Measurements from ENCODE around the gene GRAMD1A.
"Not testable (repeated sequence)": the region's sequence is repeated elsewhere in the genome, so short reads cannot be mapped to it uniquely, and the experiment has no call there.

GRAMD1A gene

GRCh38 chr19:34991542-34992333 is 8.4 kb upstream of the GRAMD1A start:
- Histone ChIP-seq H3K9me3 (ENCODE audit: control insufficient read depth, insufficient read depth, low read length) (no peaks in the 10 kb centered on the region), H3K36me3 (ENCODE audit: control insufficient read depth, low read length) (no peaks in the 10 kb centered on the region), H3K27me3 (ENCODE audit: control insufficient read depth, low read length) (peaks cover 39% of the 10 kb centered on the region), H3K4me1 (ENCODE audit: control insufficient read depth, low read length) (peaks cover under 1% of the 10 kb centered on the region), H3K4me3 (ENCODE audit: low read length) (no peak overlapping the region), H3K79me2 (ENCODE audit: control insufficient read depth, low read length) (no peaks in the 10 kb centered on the region), H3K27ac (ENCODE audit: low read depth, low read length) (no peak overlapping the region), H3K4me2 (ENCODE audit: low read length) (no peak overlapping the region), H4K20me1 (ENCODE audit: control insufficient read depth, insufficient read depth, low read depth, low read length) (no peaks in the 10 kb centered on the region), H3F3A (ENCODE audit: control insufficient read depth, insufficient read depth) (0 out of 2 replicates have a peak, but pooled peaks cover under 1% of the 10 kb centered on the region), H3K9me2 (replicated peaks; ENCODE audit: control insufficient read depth, low read length) (no peaks in the 10 kb centered on the region)
- no peak for TF ChIP-seq CTCF (IDR thresholded peaks at IDR 0.05; ENCODE audit: low read depth, low read length, poor library complexity, severe bottlenecking)
- no peak for TF ChIP-seq EZH2phosphoT487 (IDR thresholded peaks at IDR 0.05; ENCODE audit: borderline replicate concordance, low read length)

- peaks cover 34% of the 10 kb centered on the region for H3K27me3 ChIP-seq (ENCODE audit: control insufficient read depth, low read length)
- not testable (repeated sequence) for H3K79me2 ChIP-seq (ENCODE audit: control insufficient read depth, low read length); H3K27ac ChIP-seq (ENCODE audit: low read depth, low read length); H3K9me2 ChIP-seq (replicated peaks; ENCODE audit: control insufficient read depth, low read length); H3K4me3 ChIP-seq (ENCODE audit: low read length); H3K4me2 ChIP-seq (ENCODE audit: low read length); H3K4me1 ChIP-seq (ENCODE audit: control insufficient read depth, low read length); H3K9me3 ChIP-seq (ENCODE audit: control insufficient read depth, insufficient read depth, low read length); H4K20me1 ChIP-seq (ENCODE audit: control insufficient read depth, insufficient read depth, low read depth, low read length); H3F3A ChIP-seq (ENCODE audit: control insufficient read depth, insufficient read depth); H3K36me3 ChIP-seq (ENCODE audit: control insufficient read depth, low read length)
These were observed 7.5 kb upstream of the GRAMD1A start for GRCh38 chr19:34992582-34992981.

GRCh38 chr19:34994286-34994642 is 5.9 kb upstream of the GRAMD1A start:
- Histone ChIP-seq H3K27me3 (ENCODE audit: control insufficient read depth, low read length) (peaks cover 23% of the 10 kb centered on the region), H3K9me3 (ENCODE audit: control insufficient read depth, insufficient read depth, low read length) (no peaks in the 10 kb centered on the region), H3K9me2 (replicated peaks; ENCODE audit: control insufficient read depth, low read length) (no peaks in the 10 kb centered on the region), H3K79me2 (ENCODE audit: control insufficient read depth, low read length) (no peaks in the 10 kb centered on the region), H3K4me2 (ENCODE audit: low read length) (no peak overlapping the region), H3F3A (ENCODE audit: control insufficient read depth, insufficient read depth) (peaks cover 10% of the 10 kb centered on the region; the same call in 1 of the 2 replicates), H3K27ac (ENCODE audit: low read depth, low read length) (no peak overlapping the region), H3K4me3 (ENCODE audit: low read length) (no peak overlapping the region), H3K4me1 (ENCODE audit: control insufficient read depth, low read length) (peaks cover 25% of the 10 kb centered on the region), H4K20me1 (ENCODE audit: control insufficient read depth, insufficient read depth, low read depth, low read length) (no peaks in the 10 kb centered on the region), H3K36me3 (ENCODE audit: control insufficient read depth, low read length) (no peaks in the 10 kb centered on the region)
- TF ChIP-seq EZH2phosphoT487 (IDR thresholded peaks at IDR 0.05; ENCODE audit: borderline replicate concordance, low read length), result no peak
- no peak for TF ChIP-seq CTCF (IDR thresholded peaks at IDR 0.05; ENCODE audit: low read depth, low read length, poor library complexity, severe bottlenecking)
